GM13976 (cell line): Measurements from ENCODE around the gene APLF.
"Not testable (repeated sequence)": the region's sequence is repeated elsewhere in the genome, so short reads cannot be mapped to it uniquely, and the experiment has no call there.

Experiments
- DNase-seq: peaks from one replicate; pipeline ENCODE4 v3.0.0; 2012; ENCODE audit warnings: low spot score
- in situ Hi-C: fragments of 300-500 bp; cut with MboI; formaldehyde crosslinking; loops from one replicate; pipeline ENCODE4 v1.12.0; 2022; ENCODE audit warnings: low sequenced_read_pairs, mixed read lengths, inconsistent platforms; ENCODE audit not compliant: unreplicated experiment
- TF ChIP-seq, protein P1 (sequence below): IDR thresholded peaks from 2 replicates; pipeline ENCODE4 v1.5.1; 2012; ENCODE audit warnings: borderline replicate concordance, mild to moderate bottlenecking; ENCODE audit not compliant: insufficient read depth; ENCODE audit errors: extremely low read depth, missing control alignments, control extremely low read depth

APLF gene

DNA sequence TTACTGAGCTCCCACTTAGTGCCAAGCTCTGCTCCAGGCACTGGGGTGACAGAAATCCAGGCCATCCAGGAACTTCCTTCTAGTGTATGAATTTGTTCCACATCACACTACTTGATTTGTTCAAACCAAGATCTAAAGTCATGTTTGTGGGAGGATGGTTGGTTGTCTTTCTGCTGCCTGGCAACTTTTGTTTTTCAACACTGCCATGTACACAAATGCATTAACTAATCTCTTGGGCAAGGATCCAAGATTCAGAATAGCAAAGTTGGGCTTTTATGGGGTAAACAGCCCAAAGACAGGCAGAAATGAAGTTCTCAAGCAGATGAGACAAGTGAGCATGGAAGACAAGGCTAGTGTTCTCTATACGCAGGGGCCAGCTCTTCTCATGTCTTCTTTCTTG lies 122.6 kb downstream of the APLF start:
- in situ Hi-C loops, result no loop called here
- TF ChIP-seq, protein P1, sequence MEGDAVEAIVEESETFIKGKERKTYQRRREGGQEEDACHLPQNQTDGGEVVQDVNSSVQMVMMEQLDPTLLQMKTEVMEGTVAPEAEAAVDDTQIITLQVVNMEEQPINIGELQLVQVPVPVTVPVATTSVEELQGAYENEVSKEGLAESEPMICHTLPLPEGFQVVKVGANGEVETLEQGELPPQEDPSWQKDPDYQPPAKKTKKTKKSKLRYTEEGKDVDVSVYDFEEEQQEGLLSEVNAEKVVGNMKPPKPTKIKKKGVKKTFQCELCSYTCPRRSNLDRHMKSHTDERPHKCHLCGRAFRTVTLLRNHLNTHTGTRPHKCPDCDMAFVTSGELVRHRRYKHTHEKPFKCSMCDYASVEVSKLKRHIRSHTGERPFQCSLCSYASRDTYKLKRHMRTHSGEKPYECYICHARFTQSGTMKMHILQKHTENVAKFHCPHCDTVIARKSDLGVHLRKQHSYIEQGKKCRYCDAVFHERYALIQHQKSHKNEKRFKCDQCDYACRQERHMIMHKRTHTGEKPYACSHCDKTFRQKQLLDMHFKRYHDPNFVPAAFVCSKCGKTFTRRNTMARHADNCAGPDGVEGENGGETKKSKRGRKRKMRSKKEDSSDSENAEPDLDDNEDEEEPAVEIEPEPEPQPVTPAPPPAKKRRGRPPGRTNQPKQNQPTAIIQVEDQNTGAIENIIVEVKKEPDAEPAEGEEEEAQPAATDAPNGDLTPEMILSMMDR, result no peak
- no peak for DNase-seq

DNA sequence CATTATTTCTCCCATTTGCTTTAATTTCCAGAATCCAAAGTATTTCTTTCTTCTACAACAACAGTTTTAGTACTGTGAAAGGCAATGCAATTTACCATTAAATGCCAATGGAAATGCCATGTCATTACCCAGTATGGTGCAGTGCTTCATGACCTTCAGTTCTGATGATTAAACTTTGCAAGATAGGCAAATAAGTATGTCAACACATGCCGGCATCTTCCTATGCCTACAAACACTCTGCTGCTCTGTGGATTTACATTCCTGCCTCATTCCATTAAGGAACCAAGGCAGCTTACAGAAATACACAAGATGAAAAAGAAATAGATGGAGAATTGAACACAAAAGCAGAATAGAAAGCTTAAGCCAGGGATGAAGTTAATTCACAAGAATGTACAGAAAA lies 123.3 kb downstream of the APLF start:
- DNase-seq, result no peak
- TF ChIP-seq, protein P1, result no peak
- in situ Hi-C loops, result no loop called here

DNA sequence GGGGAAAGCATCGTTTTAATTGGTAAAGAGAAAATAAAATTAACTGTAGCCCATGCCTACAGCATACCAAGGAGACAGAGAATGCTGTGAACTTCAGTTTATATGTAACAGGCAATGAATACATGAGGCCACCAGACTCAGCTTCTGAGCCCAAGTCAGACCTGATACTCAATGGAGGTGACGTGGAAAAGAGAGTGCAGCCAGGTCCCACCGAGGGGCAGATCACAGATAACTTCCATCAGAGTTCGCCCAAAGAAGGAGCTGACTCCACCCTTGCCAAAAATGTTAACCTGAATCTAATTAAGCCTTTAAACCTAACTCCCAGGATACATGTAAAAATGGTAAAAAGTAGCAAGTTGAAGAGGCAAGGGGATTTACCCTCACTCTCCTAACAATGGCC lies 123.8 kb downstream of the APLF start:
- TF ChIP-seq, protein P1, result no peak
- DNase-seq, result no peak
- in situ Hi-C loops, result no loop called here

DNA sequence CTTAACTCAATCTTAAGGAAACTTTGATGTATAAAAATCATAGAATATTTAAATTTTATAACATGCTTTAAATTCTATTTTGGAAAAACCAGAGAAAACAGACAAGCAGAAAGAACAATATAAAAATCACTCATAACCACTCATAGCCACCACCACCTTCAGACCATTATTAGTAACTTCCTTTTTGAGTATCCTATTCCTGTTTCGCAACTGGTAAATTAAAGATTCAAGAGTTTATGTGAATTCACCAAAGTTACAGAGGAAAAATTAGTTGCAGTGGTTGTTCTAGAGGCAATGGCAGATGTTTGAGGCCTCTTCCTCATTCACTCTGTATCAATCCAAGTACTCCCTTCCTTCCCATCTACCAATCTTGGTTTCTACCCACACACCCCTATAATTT lies 126.7 kb downstream of the APLF start:
- in situ Hi-C loops, result no loop called here
- DNase-seq, result no peak
- TF ChIP-seq, protein P1, result no peak

DNA sequence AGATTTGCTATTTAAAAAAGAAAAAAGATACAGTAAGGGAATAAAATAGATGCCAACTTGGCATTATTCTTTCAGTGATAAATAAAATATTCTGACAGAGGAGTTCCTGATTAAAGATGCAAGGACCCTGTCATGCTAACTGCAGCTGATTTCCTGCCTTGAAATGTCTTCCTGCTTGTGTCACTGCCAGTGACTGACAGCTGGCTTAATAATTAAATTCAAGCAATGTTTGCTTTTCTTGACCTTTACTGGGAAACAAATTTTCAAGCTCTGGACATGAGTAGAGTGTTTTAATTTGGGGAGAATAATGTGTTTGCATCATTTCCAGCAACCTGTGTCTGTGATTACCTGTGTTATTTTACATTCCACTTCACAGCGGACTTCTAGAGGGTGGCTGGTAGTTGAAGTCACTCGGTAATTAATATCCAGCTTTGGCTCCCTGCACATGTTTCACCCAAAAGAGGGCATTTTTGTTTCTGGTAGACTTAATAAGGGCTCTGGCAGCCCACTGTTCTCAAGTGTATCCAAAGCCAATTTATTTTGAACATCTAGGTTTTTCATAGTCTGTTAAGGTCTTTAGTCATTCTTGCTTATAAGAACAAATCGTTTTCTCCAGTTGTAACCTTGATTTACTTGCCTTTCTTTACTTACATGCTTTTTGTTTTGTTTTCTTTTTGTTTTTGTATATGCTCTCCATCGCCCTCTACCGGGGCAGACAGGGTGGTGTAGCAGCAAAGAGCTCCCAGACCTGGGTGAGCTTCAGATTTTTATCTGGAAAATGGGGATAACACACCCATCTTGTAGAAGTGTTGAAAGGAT lies 127.5 kb downstream of the APLF start:
- DNase-seq, result peak; percentile 16
- TF ChIP-seq, protein P1, result peak; percentile 70
- in situ Hi-C loops, result no loop called here

DNA sequence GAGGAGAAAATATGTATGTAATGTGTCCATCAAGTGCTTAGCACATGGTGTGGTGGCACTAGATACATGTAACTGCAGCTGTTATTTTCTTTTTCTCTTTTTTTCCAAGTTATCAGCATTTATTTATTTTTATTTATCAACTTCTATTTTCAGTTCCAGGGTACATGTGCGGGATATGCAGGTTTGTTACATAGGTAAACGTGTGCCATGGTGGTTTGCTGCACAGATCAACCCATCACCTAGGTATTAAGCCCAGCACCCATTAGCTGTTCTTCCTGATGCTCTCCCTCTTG lies 128.1 kb downstream of the APLF start:
- in situ Hi-C loops, result not testable (repeated sequence)

DNA sequence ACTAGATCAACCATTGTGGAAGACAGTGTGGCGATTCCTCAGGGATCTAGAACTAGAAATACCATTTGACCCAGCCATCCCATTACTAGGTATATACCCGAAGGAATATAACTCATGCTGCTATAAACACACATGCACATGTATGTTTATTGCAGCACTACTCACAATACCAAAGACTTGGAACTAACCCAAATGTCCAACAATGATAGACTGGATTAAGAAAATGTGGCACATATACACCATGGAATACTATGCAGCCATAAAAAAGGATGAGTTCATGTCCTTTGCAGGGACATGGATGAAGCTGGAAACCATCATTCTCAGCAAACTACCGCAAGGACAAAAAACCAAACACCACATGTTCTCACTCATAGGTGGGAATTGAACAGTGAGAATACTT lies 133.1 kb downstream of the APLF start:
- DNase-seq, in situ Hi-C loops: not testable (repeated sequence)

More for the DNA sequence above, 128.1 kb downstream of the APLF start:
- DNase-seq, result not testable (repeated sequence)

DNA sequence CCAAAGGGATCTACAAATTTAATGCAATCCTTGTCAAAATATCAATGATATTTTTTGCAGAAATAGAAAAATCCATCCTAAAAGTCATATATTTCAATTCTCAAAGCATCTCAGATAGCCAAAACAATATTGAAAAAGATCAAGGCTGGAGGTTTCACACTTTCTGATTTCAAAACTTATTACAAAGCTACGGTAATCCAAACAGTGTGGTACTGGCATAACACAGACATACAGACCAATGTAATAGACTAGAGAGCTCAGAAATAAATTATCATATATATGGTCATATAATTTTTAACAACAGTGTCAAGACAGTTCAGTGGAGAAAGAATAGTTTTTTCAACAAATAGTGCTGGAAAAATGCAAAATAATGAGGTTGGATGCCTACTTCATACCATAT lies 135.7 kb downstream of the APLF start:
- TF ChIP-seq, protein P1, result no peak
- no peak for DNase-seq
- in situ Hi-C loops, result no loop called here
